Kidney (tissue), 14 donors: ENCODE data around the gene RALGDS. TPM values are rescaled to one million over a fixed set of nuclear protein-coding genes. Genes with fewer than 3 reads are reported as not detected.

Experiments used
- DNase-seq, 5 donors: peaks; one replicate each; pipeline ENCODE4 v3.0.0-alpha.2; 2013 to 2020
- FAIRE-seq: peaks from 2 replicates; lab custom pipeline; 2012; peaks lifted over from hg19 to GRCh38; lab: Jason Lieb, UNC
- H3K27ac ChIP-seq, 2 donors: one replicate each; pipeline ENCODE4 v1.7.0; 2013; ENCODE audit warnings: low read depth in 2 of 2, low read length in 2 of 2, inconsistent platforms in 1 of 2
- H3K27me3 ChIP-seq: one replicate; pipeline ENCODE4 v1.7.1; 2013; ENCODE audit warnings: low read length, inconsistent platforms; ENCODE audit not compliant: control insufficient read depth, insufficient read depth
- H3K36me3 ChIP-seq, 3 donors: one replicate each; pipeline versions ENCODE4 v1.7.0 to v1.7.1; 2013; ENCODE audit warnings: low read length in 3 of 3, control low read depth in 1 of 3, inconsistent platforms in 1 of 3; ENCODE audit not compliant: insufficient read depth in 3 of 3, control insufficient read depth in 2 of 3
- H3K4me1 ChIP-seq, 3 donors: one replicate each; pipeline versions ENCODE4 v1.7.0 to v1.7.1; 2013; ENCODE audit warnings: low read length in 3 of 3, inconsistent platforms in 1 of 3, low read depth in 1 of 3; ENCODE audit not compliant: control insufficient read depth in 2 of 3, insufficient read depth in 2 of 3
- H3K4me3 ChIP-seq, 3 donors: one replicate each; pipeline versions ENCODE4 v1.7.0 to v1.8.1; 2013; ENCODE audit warnings: low read length in 3 of 3, control low read depth in 1 of 3, inconsistent platforms in 1 of 3
- H3K9ac ChIP-seq, 3 donors: one replicate each; pipeline versions ENCODE4 v1.7.0 to v1.7.1; 2013; ENCODE audit warnings: low read length in 3 of 3, control low read depth in 1 of 3, inconsistent platforms in 1 of 3
- H3K9me3 ChIP-seq, 3 donors: one replicate each; pipeline versions ENCODE4 v1.7.0 to v1.7.1; 2013; ENCODE audit warnings: low read length in 3 of 3, control low read depth in 1 of 3, inconsistent platforms in 1 of 3; ENCODE audit not compliant: control insufficient read depth in 2 of 3, insufficient read depth in 1 of 3
- CTCF ChIP-seq: IDR thresholded peaks from 3 replicates; pipeline ENCODE4 v1.5.1; 2012; ENCODE audit warnings: mild to moderate bottlenecking, moderate library complexity, borderline replicate concordance; ENCODE audit not compliant: insufficient read depth; ENCODE audit errors: extremely low read depth
- intact Hi-C: fragments of 100-400 bp; cut with DNase I; formaldehyde crosslinking; loops from one replicate; pipeline ENCODE4 v1.11.1; 2022
- microRNA-seq: library from miRNA; unstranded; fragments of <30 nt; microRNA quantifications from one replicate; pipeline ENCODE4 v1.2.0, GENCODE V29; 2020
- polyA plus RNA-seq: library from polyadenylated mRNA; stranded (reverse); fragments of 350-450 nt; fragmentation: Illumina TruSeq; extraction: RNeasy Lipid Tissue Mini Kit (QIAGEN cat#74804); gene quantifications from one replicate; pipeline ENCODE4 v1.2.3, GENCODE V29; 2014; ENCODE audit warnings: low read depth, low replicate concordance; ENCODE audit not compliant: insufficient read depth
- total RNA-seq: library from RNA; stranded (reverse); fragmentation: NEBNext Ultra II Directional; extraction: Animal tissue kit (Norgen Biotek cat#: 25700); gene quantifications from one replicate; pipeline ENCODE4 v1.2.1, GENCODE V29; 2021
- donor health status: control.
- donor health status: control.
- donor health status: control.
- donor health status: control.
- donor health status: control.
- donor health status: DM: yes; HTN: yes; CAD: no.
- donor health status: Normal renal cell carcinoma (clear cell type).

Gene RALGDS
- total and polyA plus RNA-seq, 2 donors from 2014 or later, result 13.0 to 43.3 TPM

- peaks cover 0 to 40% (median 28%) of the 10 kb centered on the region in 3 donors for H3K36me3 ChIP-seq
- no peaks in the 10 kb centered on the region for H3K27me3 ChIP-seq
- H3K9ac ChIP-seq, result no peak overlapping the region
- no peaks in the 10 kb centered on the region for H3K9me3 ChIP-seq
- no peak for TF ChIP-seq CTCF
- intact Hi-C loops, result no loop called here
- H3K27ac ChIP-seq, result no peak overlapping the region
- DNase-seq (no peak), FAIRE-seq (no peak)
- no peak overlapping the region for H3K4me3 ChIP-seq
- no peaks in the 10 kb centered on the region for H3K4me1 ChIP-seq
Measured at GRCh38 chr9:133050142-133050541, 70.9 kb downstream of the RALGDS start.

GRCh38 chr9:133049043-133049442 lies 72.0 kb downstream of the RALGDS start:
- no peak for DNase-seq
- no peak overlapping the region for H3K27ac ChIP-seq
- H3K36me3 ChIP-seq, result peaks cover 0 to 39% (median 33%) of the 10 kb centered on the region in 3 donors
- H3K27me3 ChIP-seq, result no peaks in the 10 kb centered on the region
- TF ChIP-seq CTCF, result no peak
- intact Hi-C loops, result no loop called here
- H3K4me3 ChIP-seq, result no peak overlapping the region
- H3K4me1 ChIP-seq, result no peaks in the 10 kb centered on the region
- H3K9ac ChIP-seq, result no peak overlapping the region
- H3K9me3 ChIP-seq, result no peaks in the 10 kb centered on the region
- FAIRE-seq, result no peak

- Histone ChIP-seq H3K27me3 (no peaks in the 10 kb centered on the region), H3K9me3 (no peaks in the 10 kb centered on the region), H3K27ac (no peak overlapping the region), H3K4me3 (no peak overlapping the region), H3K4me1 (no peaks in the 10 kb centered on the region), H3K36me3 (peaks cover 0 to 35% (median 31%) of the 10 kb centered on the region in 3 donors), H3K9ac (no peak overlapping the region)
- TF ChIP-seq CTCF, result peak; percentile 16
- DNase-seq (no peak), FAIRE-seq (no peak)
- intact Hi-C loops, result no loop called here
Measured at GRCh38 chr9:133048595-133048994, 72.4 kb downstream of the RALGDS start.

Small RNAs within 50 kb of the gene (microRNA-seq; reads per million reads assigned to microRNA genes)
- 1.0 reads per million for gene MIR6877

Other genes starting within 250 kb of the RALGDS start
- 6.3 TPM for gene AK8, start 243.0 kb downstream of the RALGDS start, total RNA-seq
- 6.2 TPM for gene AK8, start 243.0 kb downstream of the RALGDS start, polyA plus RNA-seq
- 8.7 TPM for gene SPACA9, start 242.3 kb downstream of the RALGDS start, total RNA-seq
- 17.1 TPM for gene SPACA9, start 242.3 kb downstream of the RALGDS start, polyA plus RNA-seq
- gene TSC1, start 176.6 kb downstream of the RALGDS start, total RNA-seq, result 45.4 TPM
- gene TSC1, start 176.6 kb downstream of the RALGDS start, polyA plus RNA-seq, result 13.1 TPM
- gene GFI1B, start 142.5 kb downstream of the RALGDS start, total RNA-seq, result 0.28 TPM
- not detected for gene GFI1B, start 142.5 kb downstream of the RALGDS start, polyA plus RNA-seq
- 47.7 TPM for gene GTF3C5, start 90.2 kb downstream of the RALGDS start, total RNA-seq
- gene GTF3C5, start 90.2 kb downstream of the RALGDS start, polyA plus RNA-seq, result 38.0 TPM
- gene CEL, start 59.3 kb downstream of the RALGDS start, total RNA-seq, result 1.0 TPM
- gene CEL, start 59.3 kb downstream of the RALGDS start, polyA plus RNA-seq, result 16.7 TPM
- gene GBGT1, start 42.7 kb upstream of the RALGDS start, total RNA-seq, result 21.6 TPM
- gene GBGT1, start 42.7 kb upstream of the RALGDS start, polyA plus RNA-seq, result 7.9 TPM
- gene OBP2B, start 88.0 kb upstream of the RALGDS start, total RNA-seq, result not detected
- gene OBP2B, start 88.0 kb upstream of the RALGDS start, polyA plus RNA-seq, result not detected
- gene ABO, start 154.0 kb upstream of the RALGDS start, total RNA-seq, result 29.0 TPM
- gene ABO, start 154.0 kb upstream of the RALGDS start, polyA plus RNA-seq, result 25.0 TPM
- 17.3 TPM for gene SURF6, start 214.9 kb upstream of the RALGDS start, total RNA-seq
- gene SURF6, start 214.9 kb upstream of the RALGDS start, polyA plus RNA-seq, result 16.8 TPM
- gene MED22, start 226.9 kb upstream of the RALGDS start, total RNA-seq, result 32.7 TPM
- gene MED22, start 226.9 kb upstream of the RALGDS start, polyA plus RNA-seq, result 24.6 TPM
- gene RPL7A, start 227.0 kb upstream of the RALGDS start, total RNA-seq, result 1,502 TPM
- 2,097 TPM for gene RPL7A, start 227.0 kb upstream of the RALGDS start, polyA plus RNA-seq
- 45.0 TPM for gene SURF1, start 235.2 kb upstream of the RALGDS start, total RNA-seq
- gene SURF1, start 235.2 kb upstream of the RALGDS start, polyA plus RNA-seq, result 165 TPM
- gene SURF2, start 235.3 kb upstream of the RALGDS start, total RNA-seq, result 23.5 TPM
- 61.2 TPM for gene SURF2, start 235.3 kb upstream of the RALGDS start, polyA plus RNA-seq